ENCODE data around the gene SMYD1. TPM values are rescaled to one million over a fixed set of nuclear protein-coding genes. Genes with fewer than 3 reads are reported as not detected.

Gene SMYD1
- polyA plus RNA-seq, 1 donor from 2014 or later, result not detected

DNA sequence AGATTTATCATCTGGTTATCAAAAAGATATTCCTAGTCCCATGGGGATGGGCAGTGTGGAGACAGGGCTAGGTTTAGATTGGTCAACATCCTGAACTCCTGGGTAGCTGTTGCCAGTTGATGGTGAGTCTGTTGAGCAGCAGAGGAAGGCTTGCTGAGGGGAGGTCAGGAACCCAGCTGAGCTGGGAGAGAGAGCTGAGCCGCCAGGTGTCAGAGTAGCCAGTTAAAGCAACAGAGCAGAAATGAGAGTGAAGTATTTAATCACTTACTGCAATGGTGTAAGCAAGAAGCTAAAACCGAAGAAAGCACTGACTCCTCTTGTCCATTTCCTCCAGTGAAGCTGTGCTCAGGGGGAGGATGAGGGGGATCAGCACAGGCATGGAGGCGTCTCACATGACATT lies 29.6 kb downstream of the SMYD1 start:
- Histone ChIP-seq H3K4me2 (ENCODE audit: low read length) (no peak overlapping the region), H3K9me2 (ENCODE audit: insufficient read depth, low read length) (no peaks in the 10 kb centered on the region), H3K36me3 (ENCODE audit: insufficient read depth, low read length) (no peaks in the 10 kb centered on the region), H3K9me3 (ENCODE audit: low read length) (no peaks in the 10 kb centered on the region), H3K9ac (ENCODE audit: low read length) (no peak overlapping the region), H3K27ac (ENCODE audit: low read length) (no peak overlapping the region), H3K79me2 (replicated peaks; ENCODE audit: insufficient read depth, low read length) (no peaks in the 10 kb centered on the region), H3K4me3 (ENCODE audit: low read length) (no peak overlapping the region), H2AFZ (ENCODE audit: low read depth, low read length) (no peak overlapping the region), H3K27me3 (ENCODE audit: insufficient read depth, low read depth, low read length) (no peaks in the 10 kb centered on the region), H4K20me1 (ENCODE audit: insufficient read depth) (no peaks in the 10 kb centered on the region), H3F3A (ENCODE audit: insufficient read depth, low read length, poor library complexity, severe bottlenecking) (no peaks in the 10 kb centered on the region)
- no peak for TF ChIP-seq EZH2 (IDR thresholded peaks at IDR 0.05; ENCODE audit: borderline replicate concordance, insufficient read depth, low read length, poor library complexity, severe bottlenecking)
- TF ChIP-seq POLR2AphosphoS5 (IDR thresholded peaks at IDR 0.05), result no peak
- TF ChIP-seq CTCF (IDR thresholded peaks at IDR 0.05; ENCODE audit: poor library complexity, severe bottlenecking), result no peak
- TF ChIP-seq TAF1 (IDR thresholded peaks at IDR 0.05; ENCODE audit: low read depth), result no peak
- no peak for TF ChIP-seq RAD21 (conservative IDR thresholded peaks at IDR 0.05)
- no peak for TF ChIP-seq EP300 (conservative IDR thresholded peaks at IDR 0.05; ENCODE audit: poor library complexity, severe bottlenecking)
- no peak for TF ChIP-seq SMC3 (conservative IDR thresholded peaks at IDR 0.05; ENCODE audit: poor library complexity)
- TF ChIP-seq, protein P1, sequence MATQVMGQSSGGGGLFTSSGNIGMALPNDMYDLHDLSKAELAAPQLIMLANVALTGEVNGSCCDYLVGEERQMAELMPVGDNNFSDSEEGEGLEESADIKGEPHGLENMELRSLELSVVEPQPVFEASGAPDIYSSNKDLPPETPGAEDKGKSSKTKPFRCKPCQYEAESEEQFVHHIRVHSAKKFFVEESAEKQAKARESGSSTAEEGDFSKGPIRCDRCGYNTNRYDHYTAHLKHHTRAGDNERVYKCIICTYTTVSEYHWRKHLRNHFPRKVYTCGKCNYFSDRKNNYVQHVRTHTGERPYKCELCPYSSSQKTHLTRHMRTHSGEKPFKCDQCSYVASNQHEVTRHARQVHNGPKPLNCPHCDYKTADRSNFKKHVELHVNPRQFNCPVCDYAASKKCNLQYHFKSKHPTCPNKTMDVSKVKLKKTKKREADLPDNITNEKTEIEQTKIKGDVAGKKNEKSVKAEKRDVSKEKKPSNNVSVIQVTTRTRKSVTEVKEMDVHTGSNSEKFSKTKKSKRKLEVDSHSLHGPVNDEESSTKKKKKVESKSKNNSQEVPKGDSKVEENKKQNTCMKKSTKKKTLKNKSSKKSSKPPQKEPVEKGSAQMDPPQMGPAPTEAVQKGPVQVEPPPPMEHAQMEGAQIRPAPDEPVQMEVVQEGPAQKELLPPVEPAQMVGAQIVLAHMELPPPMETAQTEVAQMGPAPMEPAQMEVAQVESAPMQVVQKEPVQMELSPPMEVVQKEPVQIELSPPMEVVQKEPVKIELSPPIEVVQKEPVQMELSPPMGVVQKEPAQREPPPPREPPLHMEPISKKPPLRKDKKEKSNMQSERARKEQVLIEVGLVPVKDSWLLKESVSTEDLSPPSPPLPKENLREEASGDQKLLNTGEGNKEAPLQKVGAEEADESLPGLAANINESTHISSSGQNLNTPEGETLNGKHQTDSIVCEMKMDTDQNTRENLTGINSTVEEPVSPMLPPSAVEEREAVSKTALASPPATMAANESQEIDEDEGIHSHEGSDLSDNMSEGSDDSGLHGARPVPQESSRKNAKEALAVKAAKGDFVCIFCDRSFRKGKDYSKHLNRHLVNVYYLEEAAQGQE (IDR thresholded peaks at IDR 0.05; ENCODE audit: borderline replicate concordance), result no peak
- no peak for TF ChIP-seq MXI1 (conservative IDR thresholded peaks at IDR 0.05; ENCODE audit: poor library complexity, severe bottlenecking)

DNA sequence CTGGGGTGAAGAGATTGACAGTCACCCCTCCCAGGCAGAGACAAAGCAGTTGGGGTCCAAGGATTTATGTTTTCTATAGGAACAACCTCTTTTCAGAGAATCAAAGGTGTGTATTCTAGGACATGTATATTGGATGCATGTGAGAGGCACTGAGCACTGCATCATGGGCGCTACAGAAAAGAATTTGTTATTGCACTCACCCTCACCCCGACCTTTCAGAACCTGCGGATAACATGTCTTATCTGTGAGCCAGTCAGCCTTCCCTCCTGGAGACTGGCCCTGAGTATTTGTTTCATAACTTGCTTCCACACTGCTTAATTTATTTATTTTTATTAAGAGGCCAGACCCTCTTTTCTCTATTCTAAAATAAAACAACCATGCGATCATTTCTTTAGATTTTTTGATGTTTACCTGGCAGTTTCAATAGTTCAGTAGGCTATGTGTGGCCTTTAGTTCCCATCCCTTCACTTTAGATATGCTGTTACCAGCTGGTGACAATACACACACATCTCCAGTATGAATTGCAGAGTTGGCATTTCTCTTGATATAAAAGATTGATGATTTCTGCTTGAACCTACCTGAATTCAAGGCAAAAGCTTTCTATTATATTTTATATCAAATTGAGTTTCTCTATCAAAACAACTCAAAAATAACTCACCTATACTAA lies 30.4 kb downstream of the SMYD1 start:
- Histone ChIP-seq H3K36me3 (ENCODE audit: insufficient read depth, low read length) (no peaks in the 10 kb centered on the region), H3K9ac (ENCODE audit: low read length) (no peak overlapping the region), H3K4me2 (ENCODE audit: low read length) (no peak overlapping the region), H3K27ac (ENCODE audit: low read length) (no peak overlapping the region), H3K79me2 (replicated peaks; ENCODE audit: insufficient read depth, low read length) (no peaks in the 10 kb centered on the region), H3K27me3 (ENCODE audit: insufficient read depth, low read depth, low read length) (no peaks in the 10 kb centered on the region), H3K9me3 (ENCODE audit: low read length) (no peaks in the 10 kb centered on the region), H3F3A (ENCODE audit: insufficient read depth, low read length, poor library complexity, severe bottlenecking) (no peaks in the 10 kb centered on the region), H2AFZ (ENCODE audit: low read depth, low read length) (no peak overlapping the region), H3K9me2 (ENCODE audit: insufficient read depth, low read length) (no peaks in the 10 kb centered on the region), H4K20me1 (ENCODE audit: insufficient read depth) (no peaks in the 10 kb centered on the region), H3K4me3 (ENCODE audit: low read length) (no peak overlapping the region)
- TF ChIP-seq EP300 (conservative IDR thresholded peaks at IDR 0.05; ENCODE audit: poor library complexity, severe bottlenecking), result no peak
- no peak for TF ChIP-seq TAF1 (IDR thresholded peaks at IDR 0.05; ENCODE audit: low read depth)
- TF ChIP-seq, protein P1 (IDR thresholded peaks at IDR 0.05; ENCODE audit: borderline replicate concordance), result no peak
- no peak for TF ChIP-seq SMC3 (conservative IDR thresholded peaks at IDR 0.05; ENCODE audit: poor library complexity)
- TF ChIP-seq RAD21 (conservative IDR thresholded peaks at IDR 0.05), result no peak
- no peak for TF ChIP-seq CTCF (IDR thresholded peaks at IDR 0.05; ENCODE audit: poor library complexity, severe bottlenecking)
- TF ChIP-seq MXI1 (conservative IDR thresholded peaks at IDR 0.05; ENCODE audit: poor library complexity, severe bottlenecking), result no peak

Measured in neural cell (in vitro differentiated cells).